ENCODE data around the gene KRTAP10-1. TPM values are rescaled to one million over a fixed set of nuclear protein-coding genes. Genes with fewer than 3 reads are reported as not detected.
"Not testable (repeated sequence)": the region's sequence is repeated elsewhere in the genome, so short reads cannot be mapped to it uniquely, and the experiment has no call there.

The KRTAP10-1 gene, protein sequence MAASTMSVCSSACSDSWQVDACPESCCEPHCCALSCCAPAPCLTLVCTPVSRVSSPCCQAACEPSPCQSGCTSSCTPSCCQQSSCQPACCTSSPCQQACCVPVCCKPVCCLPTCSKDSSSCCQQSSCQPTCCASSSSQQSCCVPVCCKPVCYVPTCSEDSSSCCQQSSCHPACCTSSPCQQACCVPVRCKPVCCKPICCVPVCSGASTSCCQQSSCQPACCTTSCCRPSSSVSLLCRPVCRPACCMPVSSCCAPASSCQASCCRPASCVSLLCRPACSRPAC
- polyA plus RNA-seq (2012; ENCODE audit: insufficient read depth, insufficient read length), result not detected

DNA sequence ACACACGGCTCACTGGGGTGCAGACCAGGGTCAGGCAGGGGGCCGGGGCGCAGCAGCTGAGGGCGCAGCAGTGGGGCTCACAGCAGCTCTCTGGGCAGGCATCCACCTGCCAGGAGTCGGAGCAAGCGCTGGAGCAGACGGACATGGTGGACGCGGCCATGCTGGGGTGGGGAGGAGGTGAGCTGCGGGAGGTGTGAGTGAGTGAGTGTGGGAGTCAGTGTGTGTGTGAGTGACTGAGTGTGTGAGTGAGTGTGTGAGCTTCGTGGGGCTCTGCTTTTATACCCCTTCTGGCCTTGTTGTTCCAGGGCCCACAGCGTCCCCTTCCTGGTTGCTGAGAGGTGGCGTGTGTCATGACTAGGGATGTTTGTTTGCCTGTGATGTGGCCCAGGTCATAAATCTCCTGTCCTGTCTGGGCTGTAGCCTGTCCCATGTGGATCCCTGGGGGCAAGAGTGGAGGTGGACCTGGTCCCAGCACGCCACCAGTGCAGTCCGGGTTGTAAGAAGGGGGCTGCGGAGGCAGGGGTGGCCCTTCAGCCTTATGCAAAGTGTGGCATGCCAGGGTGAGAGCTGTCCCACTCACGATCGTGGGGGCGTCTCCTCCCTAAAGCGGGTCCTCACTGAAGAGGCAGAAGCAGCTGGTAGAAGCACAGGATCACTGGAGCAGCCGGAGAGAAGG lies at the start of gene KRTAP10-1:
TSS of gene KRTAP10-1 (minus strand) at position 205 of the 676 bp plus-strand sequence. CDS start at position 160, 45 bp downstream.
- no peak within 1 kb of the TSS for H3K4me3 ChIP-seq (ENCODE audit: low read length)
- DNase-seq (ENCODE audit: low read depth, low spot score), result no peak

DNA sequence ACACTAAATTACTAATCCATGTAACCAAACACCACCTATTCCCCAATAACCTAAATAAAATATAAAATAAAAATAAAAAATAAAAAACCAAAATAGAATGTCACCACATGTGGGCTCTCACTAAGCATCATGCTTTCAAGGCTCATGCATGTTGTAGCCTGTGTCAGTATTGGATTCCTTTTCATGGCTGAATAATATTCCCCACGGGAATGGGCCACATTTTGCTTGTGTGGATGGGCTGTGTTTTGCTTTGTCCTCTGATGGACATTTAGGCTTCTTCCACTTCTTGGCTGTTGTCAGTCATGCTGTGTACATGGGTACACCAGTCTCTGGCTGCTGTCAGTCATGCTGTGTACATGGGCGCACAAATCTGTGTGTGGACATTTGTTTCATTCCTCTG lies 49.1 kb upstream of the KRTAP10-1 start:
- H3K4me3 ChIP-seq (ENCODE audit: low read length), result no peak overlapping the region
- no peak for DNase-seq (ENCODE audit: low read depth, low spot score)

DNA sequence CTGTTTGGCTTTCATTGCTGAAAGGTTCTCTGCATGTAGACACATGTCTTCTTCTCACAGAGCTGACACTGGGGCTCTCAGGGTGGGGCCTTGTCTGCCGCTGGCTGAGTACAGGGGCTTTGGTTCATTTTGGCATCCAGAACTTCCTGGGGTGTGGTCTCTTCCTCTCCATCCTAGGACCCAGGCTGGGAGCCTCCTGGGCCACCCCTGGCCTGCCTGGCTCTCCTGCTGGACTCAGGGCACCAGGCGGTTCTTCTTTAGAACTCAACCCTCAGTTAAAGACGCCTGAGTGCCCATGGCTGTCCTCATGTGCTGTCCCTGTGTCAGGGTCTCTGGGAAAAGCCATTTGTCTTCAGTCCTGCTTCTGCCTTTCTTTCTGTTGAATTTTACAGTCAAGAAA lies 45.9 kb upstream of the KRTAP10-1 start:
- no peak for DNase-seq (ENCODE audit: low read depth, low spot score)
- no peak overlapping the region for H3K4me3 ChIP-seq (ENCODE audit: low read length)

DNA sequence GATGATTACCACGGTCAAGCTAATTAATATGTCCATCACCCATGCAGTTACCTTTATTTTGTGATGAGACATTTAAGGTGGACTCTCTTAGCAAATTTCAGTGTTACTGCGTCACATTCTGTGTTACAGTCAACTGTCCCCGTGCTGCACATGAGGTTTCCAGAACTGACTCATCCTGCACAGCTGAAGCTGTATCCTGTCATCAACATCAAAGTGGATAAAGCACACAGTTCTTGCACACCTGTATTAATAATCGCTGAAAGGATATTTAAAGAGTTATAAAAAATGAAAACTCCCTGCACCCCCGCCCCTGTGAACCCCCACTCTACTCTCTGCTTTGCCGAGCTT lies 43.8 kb upstream of the KRTAP10-1 start:
- no peak overlapping the region for H3K4me3 ChIP-seq (ENCODE audit: low read length)
- DNase-seq (ENCODE audit: low read depth, low spot score), result peak; percentile 9

DNA sequence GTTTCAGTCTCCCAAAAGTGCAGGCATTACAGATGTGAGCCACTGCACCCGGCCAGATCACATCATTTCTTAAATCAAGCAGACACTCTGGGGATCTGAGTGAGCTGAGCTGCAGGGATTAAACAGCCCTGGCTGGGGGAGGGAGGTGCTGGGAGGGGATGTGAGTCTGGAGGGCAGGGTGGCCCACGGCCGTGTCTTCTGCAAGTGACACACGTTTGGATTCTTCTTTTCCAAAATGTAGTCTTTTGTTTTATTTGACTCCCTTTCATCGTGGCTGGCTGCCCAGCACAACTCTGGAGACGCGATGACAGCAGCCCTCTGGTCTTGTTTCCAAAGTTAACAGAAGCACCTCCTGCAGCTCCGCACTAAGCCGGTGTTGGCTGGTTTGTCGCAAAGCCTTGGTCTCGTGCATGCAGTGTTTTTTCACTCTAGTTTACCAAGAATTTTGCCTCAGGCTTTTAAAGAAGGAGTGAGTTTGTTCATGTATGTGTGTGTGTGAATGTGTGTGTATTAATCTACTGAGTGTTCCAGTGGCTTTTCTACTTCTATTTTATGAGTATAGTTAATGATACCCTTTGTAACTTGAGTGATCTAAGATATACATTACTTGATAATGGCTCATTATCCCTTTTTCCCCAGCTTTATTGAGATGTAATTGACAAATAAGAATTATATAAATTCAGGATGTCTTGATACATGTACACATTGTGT lies 43.2 kb upstream of the KRTAP10-1 start:
- H3K4me3 ChIP-seq (ENCODE audit: low read length), result no peak overlapping the region
- DNase-seq (ENCODE audit: low read depth, low spot score), result no peak

DNA sequence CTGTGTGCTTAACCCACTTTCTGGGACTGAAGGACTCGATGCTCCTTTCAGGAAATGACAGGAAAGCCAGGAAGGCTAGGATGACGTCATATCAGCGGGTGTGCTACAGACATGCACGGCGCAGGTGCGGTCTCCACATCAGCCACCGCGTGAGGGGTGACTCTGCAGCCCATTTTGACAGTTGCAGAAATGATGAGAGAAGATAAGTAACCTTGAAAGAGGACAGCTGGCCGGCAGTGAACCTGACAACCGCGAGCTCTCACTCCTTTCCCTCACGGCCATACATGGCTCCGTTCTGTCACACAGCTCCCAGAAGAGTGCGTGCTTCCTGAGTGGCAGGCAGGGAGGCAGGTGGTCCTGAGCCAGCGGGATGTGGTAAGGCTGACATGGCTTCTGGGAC lies 42.1 kb upstream of the KRTAP10-1 start:
- no peak for DNase-seq (ENCODE audit: low read depth, low spot score)
- no peak overlapping the region for H3K4me3 ChIP-seq (ENCODE audit: low read length)

DNA sequence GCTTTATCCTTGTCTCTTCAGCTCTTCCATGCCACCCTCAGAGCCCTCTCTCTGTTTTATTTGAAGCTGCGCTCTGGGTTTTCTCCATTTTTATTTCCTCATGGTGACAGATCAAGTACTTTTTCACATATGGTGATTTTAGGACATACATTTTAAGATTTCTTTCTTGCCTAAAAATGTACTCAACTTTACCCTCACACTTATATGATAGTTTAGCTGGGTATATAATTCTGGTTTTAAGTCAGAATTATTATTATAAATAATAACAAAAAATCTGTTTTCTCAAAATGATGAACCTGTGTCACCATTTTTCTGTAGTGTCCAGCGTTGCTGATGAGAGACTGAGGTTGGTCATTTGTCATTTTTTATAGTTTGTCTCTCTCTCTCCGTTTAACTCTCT lies 41.2 kb upstream of the KRTAP10-1 start:
- DNase-seq (ENCODE audit: low read depth, low spot score), result no peak
- H3K4me3 ChIP-seq (ENCODE audit: low read length), result no peak overlapping the region

DNA sequence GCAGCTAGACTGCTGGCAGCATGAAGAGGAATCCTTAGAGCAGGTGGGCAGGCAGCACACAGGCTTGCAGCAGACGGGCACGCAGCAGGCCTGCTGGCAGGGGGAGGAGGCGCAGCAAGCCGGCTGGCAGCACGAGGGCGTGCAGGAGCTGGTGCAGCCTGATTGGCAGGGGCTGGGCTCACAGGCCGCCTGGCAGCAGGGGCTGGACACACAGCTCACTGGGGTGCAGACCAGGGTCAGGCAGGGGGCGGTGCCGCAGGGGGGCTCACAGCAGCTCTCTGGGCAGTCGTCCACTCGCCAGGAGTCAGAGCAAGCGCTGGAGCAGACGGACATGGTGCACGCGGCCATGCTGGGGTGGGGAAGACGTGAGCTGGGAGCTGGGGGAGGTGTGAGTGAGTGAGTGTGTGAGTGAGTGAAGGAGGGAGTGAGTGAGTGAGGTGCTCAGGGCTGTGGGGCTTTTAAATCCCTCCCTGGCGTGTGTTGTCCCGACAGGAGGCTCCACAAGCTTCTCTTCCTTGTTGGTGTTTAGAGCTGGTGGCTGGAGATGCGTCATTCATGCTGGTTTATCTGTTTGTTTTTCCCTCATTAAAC lies 40.3 kb upstream of the KRTAP10-1 start, which contains the start of gene KRTAP10-5:
TSS of gene KRTAP10-5 (minus strand) at position 374 of the 591 bp plus-strand sequence. CDS start at position 348, 26 bp downstream.
- H3K4me3 ChIP-seq (ENCODE audit: low read length); DNase-seq (ENCODE audit: low read depth, low spot score): not testable (repeated sequence)

DNA sequence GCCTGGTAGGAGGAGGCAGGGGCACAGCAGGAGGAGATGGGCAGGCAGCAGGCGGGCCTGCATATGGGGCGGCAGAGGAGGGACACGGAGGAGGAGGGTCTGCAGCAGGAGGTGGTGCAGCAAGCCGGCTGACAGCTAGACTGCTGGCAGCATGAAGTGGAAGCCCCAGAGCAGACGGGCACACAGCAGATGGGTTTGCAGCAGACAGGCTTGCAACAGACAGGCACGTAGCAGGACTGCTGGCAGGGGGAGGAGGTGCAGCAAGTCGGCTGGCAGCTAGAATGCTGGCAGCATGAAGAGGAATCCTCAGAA lies 39.8 kb upstream of the KRTAP10-1 start:
- no peak for DNase-seq (ENCODE audit: low read depth, low spot score)
- H3K4me3 ChIP-seq (ENCODE audit: low read length), result no peak overlapping the region

DNA sequence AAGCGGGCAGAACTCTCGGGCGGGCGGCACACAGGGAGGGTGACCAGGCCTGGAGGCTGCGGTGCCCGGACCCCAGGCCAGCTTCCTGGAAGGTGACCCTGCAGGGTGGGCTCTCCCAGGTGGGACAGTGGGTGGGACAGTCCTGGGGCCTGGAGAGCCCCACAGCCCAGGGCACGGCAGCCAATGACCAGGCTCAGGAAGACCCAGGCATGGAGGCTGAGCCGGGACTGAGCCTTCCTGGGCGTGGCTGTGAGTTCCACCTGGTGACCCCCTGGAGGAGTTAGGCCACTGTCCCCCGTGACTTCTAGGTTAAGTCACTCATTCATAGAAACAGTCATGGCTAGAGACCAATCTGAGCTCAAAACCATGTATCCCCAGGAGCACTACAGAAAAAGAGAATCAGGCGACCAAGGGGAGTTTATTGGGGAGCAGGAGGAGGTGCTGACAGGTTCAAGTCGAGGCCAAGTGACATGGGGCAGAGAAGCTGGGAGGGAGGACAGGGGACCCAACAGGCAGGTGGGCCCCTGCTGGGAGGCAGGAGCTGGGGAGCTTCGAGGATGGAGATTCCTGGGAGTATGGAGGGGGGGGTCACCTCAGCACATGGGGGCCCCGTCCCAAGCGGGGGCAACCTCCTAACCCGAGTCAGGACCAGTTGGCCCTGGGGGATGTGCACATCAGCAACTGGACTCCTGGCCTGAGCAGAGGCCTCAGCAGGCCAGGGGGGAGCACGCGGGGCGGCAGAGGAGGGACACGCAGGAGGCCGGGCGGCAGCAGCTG lies 39.2 kb upstream of the KRTAP10-1 start:
- no peak for DNase-seq (ENCODE audit: low read depth, low spot score)
- H3K4me3 ChIP-seq (ENCODE audit: low read length), result no peak overlapping the region

DNA sequence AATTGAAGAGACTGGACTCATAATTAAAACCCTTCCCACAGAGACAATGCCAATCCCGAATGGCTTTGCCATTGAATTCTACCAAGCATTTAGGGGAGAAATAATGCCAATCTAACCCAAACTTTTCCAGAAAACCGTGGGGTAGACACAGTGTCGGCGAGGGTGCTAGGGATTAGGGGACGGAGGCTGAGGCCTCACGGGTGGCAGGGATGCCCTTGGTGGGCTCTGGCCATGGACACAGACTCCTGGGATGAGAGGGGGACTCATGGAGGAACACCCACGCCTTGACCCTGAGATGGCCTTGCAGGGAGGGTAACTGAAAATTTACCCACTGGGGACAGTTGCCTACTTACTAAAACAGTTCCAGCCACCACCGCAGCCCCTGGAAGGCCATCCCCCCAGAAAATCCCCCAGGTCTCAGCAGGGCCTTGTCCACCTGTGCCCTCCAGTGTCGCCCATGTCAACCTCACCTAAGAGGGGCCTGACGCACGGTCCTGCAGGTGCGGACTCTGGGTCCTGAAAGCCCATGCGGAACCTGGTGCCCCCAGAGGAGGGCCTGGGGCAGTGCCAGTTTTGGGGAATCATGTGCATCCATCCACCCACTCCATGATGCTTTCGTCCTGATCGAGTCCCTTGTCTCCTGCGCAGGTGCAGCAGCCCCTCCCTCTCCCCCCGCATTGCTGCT lies 38.5 kb upstream of the KRTAP10-1 start:
- DNase-seq (ENCODE audit: low read depth, low spot score), result no peak
- no peak overlapping the region for H3K4me3 ChIP-seq (ENCODE audit: low read length)

DNA sequence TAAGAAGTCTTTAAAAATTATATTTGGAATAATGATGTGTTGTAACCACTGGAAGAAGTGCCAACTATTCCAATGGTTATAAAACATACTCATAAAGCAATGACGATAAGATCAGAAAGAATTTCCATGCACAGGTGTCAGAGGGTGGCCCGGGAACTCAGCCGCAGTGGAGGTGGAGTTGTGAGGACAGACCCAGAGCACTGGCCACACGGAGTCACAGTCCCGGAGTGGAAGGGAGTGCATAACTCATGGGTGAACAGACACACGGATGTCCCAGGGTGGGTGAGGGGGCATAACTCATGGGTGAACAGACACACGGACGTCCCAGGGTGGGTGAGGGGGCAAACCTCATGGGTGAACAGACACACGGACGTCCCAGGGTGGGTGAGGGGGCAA lies 36.0 kb upstream of the KRTAP10-1 start:
- no peak for DNase-seq (ENCODE audit: low read depth, low spot score)

DNA sequence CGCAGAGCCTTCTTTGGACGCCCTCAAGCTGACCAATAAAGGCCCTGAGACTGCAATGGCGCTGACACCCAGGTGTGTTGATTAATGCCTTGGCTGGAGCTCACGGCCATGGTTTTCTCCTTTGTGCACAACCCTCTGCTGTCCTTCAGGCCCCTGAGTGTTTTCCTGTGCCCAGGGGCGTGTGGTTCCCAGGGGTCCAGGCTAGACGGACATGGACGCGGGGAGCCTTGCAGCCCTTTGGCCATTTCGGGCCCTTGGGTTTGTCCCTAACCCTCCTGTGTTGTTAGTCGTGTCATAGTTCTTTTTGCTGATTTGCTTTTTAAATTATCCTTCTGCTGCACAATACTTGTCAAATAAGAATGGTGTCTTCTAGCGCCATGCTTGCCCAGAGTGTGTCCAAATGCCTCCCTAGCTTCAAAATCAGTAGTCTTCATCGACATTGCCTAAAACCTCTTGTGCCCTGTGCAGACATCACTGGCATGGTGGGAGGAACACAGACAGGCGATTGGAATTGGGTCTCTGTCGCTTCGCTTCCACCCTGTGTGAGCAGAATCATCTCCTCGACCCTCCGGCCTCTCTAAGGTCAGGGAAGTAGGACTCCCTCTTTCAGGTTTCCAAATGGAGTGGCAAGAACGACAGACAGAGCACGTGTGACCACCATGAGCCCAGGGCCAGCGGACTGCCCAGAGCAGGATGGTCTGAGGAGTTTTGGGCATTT lies 35.5 kb upstream of the KRTAP10-1 start:
- no peak for DNase-seq (ENCODE audit: low read depth, low spot score)
- no peak overlapping the region for H3K4me3 ChIP-seq (ENCODE audit: low read length)

More for the DNA sequence above, 36.0 kb upstream of the KRTAP10-1 start:
- H3K4me3 ChIP-seq (ENCODE audit: low read length), result no peak overlapping the region

DNA sequence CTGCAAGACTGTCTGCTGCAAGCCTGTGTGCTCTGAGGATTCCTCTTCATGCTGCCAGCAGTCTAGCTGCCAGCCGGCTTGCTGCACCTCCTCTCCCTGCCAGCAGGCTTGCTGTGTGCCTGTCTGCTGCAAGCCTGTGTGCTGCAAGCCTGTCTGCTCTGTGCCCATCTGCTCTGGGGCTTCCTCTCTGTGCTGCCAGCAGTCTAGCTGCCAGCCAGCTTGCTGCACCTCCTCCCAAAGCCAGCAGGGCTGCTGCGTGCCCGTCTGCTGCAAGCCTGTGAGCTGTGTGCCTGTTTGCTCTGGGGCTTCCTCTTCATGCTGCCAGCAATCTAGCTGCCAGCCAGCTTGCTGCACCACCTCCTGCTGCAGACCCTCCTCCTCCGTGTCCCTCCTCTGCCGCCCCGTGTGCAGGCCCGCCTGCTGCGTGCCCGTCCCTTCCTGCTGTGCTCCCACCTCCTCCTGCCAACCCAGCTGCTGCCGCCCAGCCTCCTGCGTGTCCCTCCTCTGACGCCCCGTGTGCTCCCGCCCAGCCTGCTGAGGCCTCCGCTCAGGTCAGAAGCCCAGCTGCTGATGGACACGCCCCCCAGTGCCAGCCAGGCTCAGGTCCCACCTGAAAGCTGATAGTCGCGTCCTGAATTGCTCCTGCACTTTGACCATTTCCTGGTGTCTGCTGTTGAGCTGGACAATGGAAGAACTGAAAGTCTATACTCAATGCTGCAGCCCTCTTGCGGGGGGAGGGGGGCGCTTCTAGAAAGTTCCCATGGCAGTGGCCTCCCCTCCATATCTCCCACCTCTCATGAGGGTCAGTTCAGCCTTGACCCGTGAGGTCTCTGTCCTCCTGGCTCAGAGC lies 34.7 kb upstream of the KRTAP10-1 start:
- H3K4me3 ChIP-seq (ENCODE audit: low read length), result no peak overlapping the region
- no peak for DNase-seq (ENCODE audit: low read depth, low spot score)

DNA sequence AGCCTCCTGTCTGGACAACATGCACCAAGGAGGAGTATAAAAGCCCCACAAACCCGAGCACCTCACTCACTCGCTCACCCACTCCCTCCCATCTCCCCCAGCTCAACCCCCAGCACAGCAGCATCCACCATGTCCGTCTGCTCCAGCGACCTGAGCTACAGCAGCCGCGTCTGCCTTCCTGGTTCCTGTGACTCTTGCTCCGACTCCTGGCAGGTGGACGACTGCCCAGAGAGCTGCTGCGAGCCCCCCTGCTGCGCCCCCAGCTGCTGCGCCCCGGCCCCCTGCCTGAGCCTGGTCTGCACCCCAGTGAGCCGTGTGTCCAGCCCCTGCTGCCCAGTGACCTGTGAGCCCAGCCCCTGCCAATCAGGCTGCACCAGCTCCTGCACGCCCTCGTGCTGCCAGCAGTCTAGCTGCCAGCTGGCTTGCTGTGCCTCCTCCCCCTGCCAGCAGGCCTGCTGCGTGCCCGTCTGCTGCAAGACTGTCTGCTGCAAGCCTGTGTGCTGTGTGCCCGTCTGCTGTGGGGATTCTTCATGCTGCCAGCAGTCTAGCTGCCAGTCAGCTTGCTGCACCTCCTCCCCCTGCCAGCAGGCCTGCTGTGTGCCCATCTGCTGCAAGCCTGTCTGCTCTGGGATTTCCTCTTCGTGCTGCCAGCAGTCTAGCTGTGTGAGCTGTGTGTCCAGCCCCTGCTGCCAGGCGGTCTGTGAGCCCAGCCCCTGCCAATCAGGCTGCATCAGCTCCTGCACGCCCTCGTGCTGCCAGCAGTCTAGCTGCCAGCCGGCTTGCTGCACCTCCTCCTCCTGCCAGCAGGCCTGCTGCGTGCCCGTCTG lies 33.8 kb upstream of the KRTAP10-1 start, which contains the start of gene KRTAP10-4:
TSS of gene KRTAP10-4 (plus strand) at position 100 of the 827 bp plus-strand sequence. CDS start at position 130, 30 bp downstream.
- DNase-seq (ENCODE audit: low read depth, low spot score); H3K4me3 ChIP-seq (ENCODE audit: low read length): not testable (repeated sequence)

DNA sequence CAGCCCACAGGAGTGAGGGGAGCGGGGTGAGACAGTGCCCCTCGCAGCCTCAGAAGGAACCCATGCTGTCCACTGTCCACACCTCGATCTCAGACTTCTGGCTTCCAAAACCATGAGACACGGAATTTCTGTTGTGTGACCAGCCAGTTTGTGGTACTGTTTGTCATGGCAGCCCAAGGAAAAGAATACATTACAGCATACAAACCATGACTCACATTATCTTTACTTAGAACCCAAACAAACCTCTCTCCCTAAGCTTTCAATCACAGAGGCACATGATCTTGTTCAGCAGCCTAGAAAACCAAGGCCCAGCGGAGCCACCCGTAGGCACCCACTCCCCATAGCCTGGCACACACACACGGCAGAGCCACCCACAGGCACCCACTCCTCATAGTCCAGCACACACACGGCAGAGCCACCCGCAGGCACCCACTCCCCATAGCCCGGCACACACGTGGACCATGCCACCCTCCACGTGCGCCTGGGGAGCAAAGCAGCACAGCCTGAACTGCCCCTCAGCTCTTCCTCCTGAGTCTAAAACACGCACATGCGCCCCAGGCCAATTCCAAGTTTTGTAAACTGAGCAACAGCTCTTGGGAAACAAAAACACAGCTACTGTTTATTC lies 33.1 kb upstream of the KRTAP10-1 start:
- DNase-seq (ENCODE audit: low read depth, low spot score), result no peak
- H3K4me3 ChIP-seq (ENCODE audit: low read length), result no peak overlapping the region

All from Jurkat, Clone E6-1 (cell line).